NB4 (cell line): ENCODE data around the gene DYSF.

Experiments used
- CTCF ChIP-seq: IDR thresholded peaks from one replicate; pipeline ENCODE4 v1.5.1; 2012; ENCODE audit warnings: low read depth, low read length
- MAX ChIP-seq: IDR thresholded peaks from 2 replicates; pipeline ENCODE4 v1.6.1; 2011; ENCODE audit warnings: low read depth, low read length
- MYC ChIP-seq: IDR thresholded peaks from 2 replicates; pipeline ENCODE4 v1.6.1; 2011; ENCODE audit warnings: low read depth, low read length
- POLR2A ChIP-seq: IDR thresholded peaks from 2 replicates; pipeline ENCODE4 v1.6.1; 2011; ENCODE audit warnings: mild to moderate bottlenecking; ENCODE audit not compliant: insufficient read length; ENCODE audit errors: extremely low read depth

GRCh38 chr2:71474744-71475397, 21.5 kb downstream of the DYSF start:
- TF ChIP-seq CTCF (no peak), POLR2A (no peak), MAX (no peak), MYC (no peak)
